Measurements from ENCODE around the gene TMED8. TPM values are rescaled to one million over a fixed set of nuclear protein-coding genes. Genes with fewer than 3 reads are reported as not detected.

TMED8 gene
- total and polyA plus RNA-seq, 2 of the 13 experiments (the other 11 are each of a cell fraction or from before 2014, with no cell fraction given): 6.0 to 11.7 TPM

DNA sequence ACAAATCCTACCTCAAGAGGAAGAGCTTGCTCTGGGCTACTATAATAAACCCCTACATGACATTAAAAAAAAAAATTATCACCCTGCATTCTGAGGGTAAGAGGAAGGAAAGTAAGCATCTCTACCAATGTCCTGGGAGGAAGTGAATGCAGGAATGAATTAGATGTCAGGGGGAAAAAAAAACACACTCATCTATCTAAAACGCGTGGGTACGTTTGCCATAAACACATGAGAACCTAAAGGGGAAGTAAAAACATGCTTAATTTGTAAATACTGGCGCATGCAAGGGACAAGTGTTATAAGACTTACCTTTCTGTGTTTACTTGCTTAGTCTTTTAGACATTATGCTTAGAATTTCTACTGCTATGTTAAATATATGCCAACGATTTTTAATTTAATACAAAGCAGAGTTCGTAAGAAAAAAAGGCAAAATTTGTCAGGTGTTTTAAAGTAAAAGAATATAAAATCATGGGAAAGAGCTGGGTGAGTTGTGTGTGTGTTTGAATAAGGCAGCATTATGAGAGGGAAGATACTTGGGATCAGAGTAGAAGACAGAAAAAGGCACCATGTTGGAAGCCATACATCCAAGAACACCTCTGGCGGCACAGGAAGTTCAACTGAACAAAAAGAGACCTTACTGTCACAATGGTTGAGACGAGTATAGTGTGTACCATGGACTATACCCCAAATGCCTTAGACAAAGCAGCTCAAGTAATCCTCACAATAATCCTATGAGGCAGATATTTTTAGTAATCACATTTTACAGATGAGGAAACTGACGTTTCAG is 1.5 kb downstream of the TMED8 start:
- ChIA-PET CTCF (ENCODE audit: low intra/inter-chr PET ratio, low total read pairs) (no interaction called here), POLR2A (no interaction called here)
- WGBS (ENCODE audit: low lambda C conversion rate): 76% methylated on average over 9 of the region's 9 CpGs
- H2AFZ ChIP-seq (ENCODE audit: low read length): no peak overlapping the region
- peak overlapping the region; percentile 88 for H3K9ac ChIP-seq (ENCODE audit: insufficient read depth, low read depth, low read length)
- H3K36me3 ChIP-seq (replicated peaks in 1 of 2; ENCODE audit: control insufficient read depth in 1 of 2, insufficient read depth in 2 of 2, low read length in 2 of 2): no peaks in the 10 kb centered on the region
- intact Hi-C loops (cut with micrococcal nuclease; ENCODE audit: unreplicated experiment): loop anchor here (5.0 kb wide), 2 partner anchors 38 to 53 kb away; partner anchors contain the start of genes GSTZ1 and POMT2
- ATAC-seq: no peak
- peak overlapping the region; percentile 97 to 99 (median 99); a peak in 4 of 6 replicates for H3K4me3 ChIP-seq (replicated peaks in 1 of 3; ENCODE audit: insufficient read depth in 1 of 3, low read depth in 2 of 3, low read length in 3 of 3)
- H3K9me3 ChIP-seq (ENCODE audit: low read length): no peaks in the 10 kb centered on the region
- H3K4me1 ChIP-seq (ENCODE audit: insufficient read depth, low read length): peaks cover 65% of the 10 kb centered on the region
- in situ Hi-C loops (cut with HindIII; ENCODE audit: extremely low pct_ligation_motif_present, low pct_unique_long_range_greater_than_20kb): no loop called here
- no peak for DNase-seq (ENCODE audit: low spot score)
- BruUV-seq (replicated peaks): TSS peak; percentile 57
- no peaks in the 10 kb centered on the region for H4K20me1 ChIP-seq (ENCODE audit: insufficient read depth, low read length)
- FAIRE-seq: no peak
- peaks cover 11% of the 10 kb centered on the region for H3K79me2 ChIP-seq (ENCODE audit: insufficient read depth, low read length)
- peak overlapping the region; percentile 94 for H3K4me2 ChIP-seq (ENCODE audit: low read depth, low read length)
- TF ChIP-seq GABPB1 (CRISPR knock-in tag; IDR thresholded peaks at IDR 0.05) (no peak), ZNF484 (CRISPR knock-in tag; IDR thresholded peaks at IDR 0.05; ENCODE audit: borderline replicate concordance, low read depth) (no peak), ZNF781 (CRISPR knock-in tag; IDR thresholded peaks at IDR 0.05; ENCODE audit: borderline replicate concordance, not compliant biosample characterization) (no peak)
- TF ChIP-seq, protein P1, sequence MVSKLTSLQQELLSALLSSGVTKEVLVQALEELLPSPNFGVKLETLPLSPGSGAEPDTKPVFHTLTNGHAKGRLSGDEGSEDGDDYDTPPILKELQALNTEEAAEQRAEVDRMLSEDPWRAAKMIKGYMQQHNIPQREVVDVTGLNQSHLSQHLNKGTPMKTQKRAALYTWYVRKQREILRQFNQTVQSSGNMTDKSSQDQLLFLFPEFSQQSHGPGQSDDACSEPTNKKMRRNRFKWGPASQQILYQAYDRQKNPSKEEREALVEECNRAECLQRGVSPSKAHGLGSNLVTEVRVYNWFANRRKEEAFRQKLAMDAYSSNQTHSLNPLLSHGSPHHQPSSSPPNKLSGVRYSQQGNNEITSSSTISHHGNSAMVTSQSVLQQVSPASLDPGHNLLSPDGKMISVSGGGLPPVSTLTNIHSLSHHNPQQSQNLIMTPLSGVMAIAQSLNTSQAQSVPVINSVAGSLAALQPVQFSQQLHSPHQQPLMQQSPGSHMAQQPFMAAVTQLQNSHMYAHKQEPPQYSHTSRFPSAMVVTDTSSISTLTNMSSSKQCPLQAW (CRISPR knock-in tag; IDR thresholded peaks at IDR 0.05): no peak
- TF ChIP-seq, protein P2, sequence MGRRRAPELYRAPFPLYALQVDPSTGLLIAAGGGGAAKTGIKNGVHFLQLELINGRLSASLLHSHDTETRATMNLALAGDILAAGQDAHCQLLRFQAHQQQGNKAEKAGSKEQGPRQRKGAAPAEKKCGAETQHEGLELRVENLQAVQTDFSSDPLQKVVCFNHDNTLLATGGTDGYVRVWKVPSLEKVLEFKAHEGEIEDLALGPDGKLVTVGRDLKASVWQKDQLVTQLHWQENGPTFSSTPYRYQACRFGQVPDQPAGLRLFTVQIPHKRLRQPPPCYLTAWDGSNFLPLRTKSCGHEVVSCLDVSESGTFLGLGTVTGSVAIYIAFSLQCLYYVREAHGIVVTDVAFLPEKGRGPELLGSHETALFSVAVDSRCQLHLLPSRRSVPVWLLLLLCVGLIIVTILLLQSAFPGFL (CRISPR knock-in tag; IDR thresholded peaks at IDR 0.05): no peak
- H3K27ac ChIP-seq (ENCODE audit: extremely low read length, insufficient read depth, low read length): no peak overlapping the region
- no peaks in the 10 kb centered on the region for H3K27me3 ChIP-seq (ENCODE audit: control insufficient read depth in 1 of 2, insufficient read depth in 2 of 2, low read length in 2 of 2)
